KMS-11 (cell line): ENCODE data around the gene SLC39A10.

Source experiments
- H2AFZ ChIP-seq: fragments of 200-600 bp; sonication (generic); 2 replicates; pipeline ENCODE4 v1.6.1; 2016; ENCODE audit warnings: antibody characterized with exemption, mixed run types, low read depth
- H3K27ac ChIP-seq: fragments of 200-600 bp; sonication (generic); 2 replicates; pipeline ENCODE4 v1.6.1; 2016; ENCODE audit warnings: mild to moderate bottlenecking, mixed run types
- H3K27me3 ChIP-seq: fragments of 200-600 bp; sonication (generic); 2 replicates; pipeline ENCODE4 v1.6.1; 2017; ENCODE audit warnings: mild to moderate bottlenecking, low read depth, mixed run types, moderate library complexity; ENCODE audit not compliant: insufficient read depth
- H3K36me3 ChIP-seq: fragments of 200-600 bp; sonication (generic); 2 replicates; pipeline ENCODE4 v1.6.1; 2017; ENCODE audit warnings: mild to moderate bottlenecking, mixed run types; ENCODE audit not compliant: insufficient read depth
- H3K4me1 ChIP-seq: fragments of 200-600 bp; sonication (generic); 2 replicates; pipeline ENCODE4 v1.6.1; 2016; ENCODE audit warnings: mild to moderate bottlenecking, low read depth, mixed run types; ENCODE audit not compliant: poor library complexity, severe bottlenecking
- H3K4me2 ChIP-seq: fragments of 200-600 bp; sonication (generic); 2 replicates; pipeline ENCODE4 v1.7.0; 2016; ENCODE audit warnings: mild to moderate bottlenecking, mixed run types
- H3K4me3 ChIP-seq: fragments of 200-600 bp; sonication (generic); IDR thresholded peaks from 2 replicates; pipeline ENCODE4 v1.6.1; 2017; ENCODE audit warnings: low read depth, low read length, mixed read lengths; ENCODE audit not compliant: insufficient read depth
- H3K79me2 ChIP-seq: fragments of 200-600 bp; sonication (generic); 2 replicates; pipeline ENCODE4 v1.6.1; 2016; ENCODE audit warnings: low read depth, mixed run types; ENCODE audit not compliant: insufficient read depth
- H3K9ac ChIP-seq: fragments of 200-600 bp; sonication (generic); 2 replicates; pipeline ENCODE4 v1.6.1; 2016; ENCODE audit warnings: mild to moderate bottlenecking, mixed run types
- H4K20me1 ChIP-seq: fragments of 200-600 bp; sonication (generic); 2 replicates; pipeline ENCODE4 v1.6.1; 2016; ENCODE audit warnings: mild to moderate bottlenecking, mixed run types; ENCODE audit not compliant: insufficient read depth
- TF ChIP-seq, protein P1 (sequence below): fragments of 200-600 bp; sonication (generic); conservative IDR thresholded peaks from 2 replicates; pipeline ENCODE4 v1.6.1; 2017; ENCODE audit warnings: low read depth, mild to moderate bottlenecking, antibody characterized with exemption, low read length, moderate library complexity, mixed read lengths

SLC39A10 gene

DNA sequence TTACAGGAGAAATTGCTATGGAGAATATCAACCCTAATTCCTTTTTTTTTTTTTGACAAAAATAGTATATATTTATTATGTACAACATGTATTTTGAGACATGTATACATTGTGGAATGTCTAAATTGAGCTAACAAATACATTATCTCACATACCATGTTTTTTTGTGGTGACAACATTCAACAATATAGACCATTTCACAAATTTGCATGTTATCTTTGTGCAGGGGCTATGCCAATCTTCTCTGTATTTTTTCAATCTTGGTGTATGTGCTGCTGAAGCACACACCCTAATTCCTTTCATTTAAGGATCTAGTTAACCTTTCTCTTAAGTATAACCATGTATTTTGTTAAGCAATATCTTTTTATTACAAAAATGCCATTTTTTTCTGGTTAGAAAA is 13.2 kb downstream of the SLC39A10 start:
- Histone ChIP-seq H3K27ac (no peak overlapping the region), H3K36me3 (no peaks in the 10 kb centered on the region), H3K4me2 (no peak overlapping the region), H3K4me1 (peaks cover 10% of the 10 kb centered on the region), H3K4me3 (no peak overlapping the region), H3K9ac (no peak overlapping the region), H3K79me2 (no peaks in the 10 kb centered on the region), H4K20me1 (no peaks in the 10 kb centered on the region), H3K27me3 (no peaks in the 10 kb centered on the region), H2AFZ (no peak overlapping the region)
- TF ChIP-seq, protein P1, sequence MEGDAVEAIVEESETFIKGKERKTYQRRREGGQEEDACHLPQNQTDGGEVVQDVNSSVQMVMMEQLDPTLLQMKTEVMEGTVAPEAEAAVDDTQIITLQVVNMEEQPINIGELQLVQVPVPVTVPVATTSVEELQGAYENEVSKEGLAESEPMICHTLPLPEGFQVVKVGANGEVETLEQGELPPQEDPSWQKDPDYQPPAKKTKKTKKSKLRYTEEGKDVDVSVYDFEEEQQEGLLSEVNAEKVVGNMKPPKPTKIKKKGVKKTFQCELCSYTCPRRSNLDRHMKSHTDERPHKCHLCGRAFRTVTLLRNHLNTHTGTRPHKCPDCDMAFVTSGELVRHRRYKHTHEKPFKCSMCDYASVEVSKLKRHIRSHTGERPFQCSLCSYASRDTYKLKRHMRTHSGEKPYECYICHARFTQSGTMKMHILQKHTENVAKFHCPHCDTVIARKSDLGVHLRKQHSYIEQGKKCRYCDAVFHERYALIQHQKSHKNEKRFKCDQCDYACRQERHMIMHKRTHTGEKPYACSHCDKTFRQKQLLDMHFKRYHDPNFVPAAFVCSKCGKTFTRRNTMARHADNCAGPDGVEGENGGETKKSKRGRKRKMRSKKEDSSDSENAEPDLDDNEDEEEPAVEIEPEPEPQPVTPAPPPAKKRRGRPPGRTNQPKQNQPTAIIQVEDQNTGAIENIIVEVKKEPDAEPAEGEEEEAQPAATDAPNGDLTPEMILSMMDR, result no peak

DNA sequence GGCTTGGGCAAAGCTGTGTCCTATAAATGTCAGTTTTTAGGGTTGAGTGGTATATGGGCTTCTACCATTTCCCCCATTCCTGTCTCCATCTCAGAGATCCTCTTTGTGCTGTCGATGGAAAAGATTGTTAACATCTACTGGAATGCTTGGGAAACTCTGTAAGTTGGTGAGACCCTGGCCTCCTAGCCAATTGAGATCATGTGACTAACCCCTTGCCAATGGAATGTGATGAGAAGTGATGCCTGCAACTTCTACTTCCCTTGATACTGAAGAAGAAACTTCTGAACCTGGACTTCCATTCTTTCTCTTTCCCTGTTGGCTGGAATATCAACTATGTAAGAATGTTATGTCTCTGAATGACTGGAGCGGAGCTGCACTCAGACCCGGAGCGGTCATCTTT is 14.5 kb downstream of the SLC39A10 start:
- Histone ChIP-seq H3K27ac (no peak overlapping the region), H3K4me1 (no peaks in the 10 kb centered on the region), H3K9ac (no peak overlapping the region), H4K20me1 (no peaks in the 10 kb centered on the region), H3K79me2 (no peaks in the 10 kb centered on the region), H3K36me3 (no peaks in the 10 kb centered on the region), H2AFZ (no peak overlapping the region), H3K4me3 (no peak overlapping the region), H3K4me2 (no peak overlapping the region), H3K27me3 (no peaks in the 10 kb centered on the region)
- TF ChIP-seq, protein P1, result no peak

DNA sequence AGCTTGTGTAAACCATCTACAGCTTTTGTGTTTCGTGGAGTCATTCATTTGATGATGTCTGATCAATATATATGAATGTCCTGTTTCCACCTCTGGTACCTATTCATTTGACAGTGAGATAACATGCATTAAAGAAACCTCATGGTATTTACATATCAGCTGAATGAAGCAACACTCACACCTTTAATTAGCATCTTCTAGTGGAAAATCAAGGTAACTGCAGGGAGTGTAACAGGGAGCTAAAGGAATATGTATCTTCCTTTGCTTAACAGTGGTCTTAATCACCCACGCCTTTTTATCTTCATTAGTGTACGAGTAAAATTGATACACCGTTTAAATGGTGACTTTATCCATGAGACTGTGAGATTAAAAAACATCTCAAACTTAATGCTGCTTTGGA is 15.6 kb downstream of the SLC39A10 start:
- Histone ChIP-seq H3K36me3 (no peaks in the 10 kb centered on the region), H3K27ac (no peak overlapping the region), H3K4me2 (no peak overlapping the region), H3K9ac (no peak overlapping the region), H4K20me1 (no peaks in the 10 kb centered on the region), H2AFZ (no peak overlapping the region), H3K27me3 (no peaks in the 10 kb centered on the region), H3K79me2 (0 out of 2 replicates have a peak, but pooled peaks cover 6% of the 10 kb centered on the region), H3K4me1 (no peaks in the 10 kb centered on the region), H3K4me3 (no peak overlapping the region)
- TF ChIP-seq, protein P1, result peak; percentile 29; the same call in 1 of the 2 replicates

DNA sequence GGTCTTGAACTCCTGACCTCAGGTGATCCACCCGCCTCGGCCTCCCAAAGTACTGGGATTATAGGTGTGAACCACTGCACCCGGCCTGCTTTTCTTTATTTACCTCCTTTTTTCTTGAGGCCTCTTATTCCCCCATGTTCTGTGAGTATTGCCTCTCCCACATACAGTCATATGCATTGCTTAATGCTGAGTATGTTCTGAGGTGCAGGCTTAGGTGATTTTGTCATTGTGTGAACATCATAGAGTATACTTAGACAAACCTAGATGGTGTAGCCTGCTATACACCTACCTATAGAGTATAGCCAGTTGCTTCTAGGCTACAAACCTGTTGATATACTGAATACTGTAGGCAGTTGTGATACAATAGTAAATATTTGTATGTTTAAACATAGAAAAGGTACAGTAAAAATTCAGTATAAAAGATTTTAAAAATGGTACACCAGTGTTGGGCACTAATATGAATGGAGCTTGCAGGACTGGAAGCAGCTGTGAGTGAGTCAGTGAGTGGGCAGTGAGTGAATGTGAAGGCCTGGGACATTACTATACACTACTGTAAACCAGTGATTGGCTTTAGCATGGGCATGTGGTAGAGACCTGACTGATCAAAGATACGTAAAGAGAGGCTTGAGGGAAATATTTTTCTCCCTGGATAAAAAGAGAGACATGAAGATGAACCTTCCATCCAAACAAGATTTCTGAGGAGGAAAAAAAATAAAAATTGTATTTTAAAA is 17.6 kb downstream of the SLC39A10 start:
- Histone ChIP-seq H3K27me3 (no peaks in the 10 kb centered on the region), H3K4me3 (no peak overlapping the region), H3K36me3 (no peaks in the 10 kb centered on the region), H2AFZ (no peak overlapping the region), H3K9ac (no peak overlapping the region), H3K4me1 (no peaks in the 10 kb centered on the region), H3K79me2 (0 out of 2 replicates have a peak, but pooled peaks cover 6% of the 10 kb centered on the region), H3K27ac (no peak overlapping the region), H3K4me2 (no peak overlapping the region), H4K20me1 (no peaks in the 10 kb centered on the region)
- TF ChIP-seq, protein P1, result no peak
